ENCODE data around the gene FOXC2. TPM values are rescaled to one million over a fixed set of nuclear protein-coding genes. Genes with fewer than 3 reads are reported as not detected.

The FOXC2 gene
- total and polyA plus RNA-seq, 9 of the 15 experiments (the other 6 are each of a cell fraction or from before 2014, with no cell fraction given): 0.01 to 0.11 (median 0.10) TPM; not detected in 5

GRCh38 chr16:86563469-86564345, 2.9 kb upstream of the FOXC2 start (continued):
- peak; percentile 99 to 100 (median 100) for TF ChIP-seq CTCF (IDR thresholded peaks at IDR 0.05 in 2 of 3, conservative IDR thresholded peaks at IDR 0.05 in 1 of 3; ENCODE audit: insufficient read depth in 2 of 3, low read depth in 1 of 3, low read length in 3 of 3)
- TF ChIP-seq BCOR (IDR thresholded peaks at IDR 0.05): no peak
- no peak for TF ChIP-seq ELF2 (CRISPR knock-in tag; IDR thresholded peaks at IDR 0.05)
- TF ChIP-seq ESRRA (IDR thresholded peaks at IDR 0.05; ENCODE audit: borderline replicate concordance, low read depth): peak; percentile 29; the same call in 1 of the 2 replicates
- peak; percentile 40; the same call in 1 of the 2 replicates for TF ChIP-seq L3MBTL2 (IDR thresholded peaks at IDR 0.05)
- 0 out of 2 replicates have a peak, but pooled peaks have one; percentile 27 for TF ChIP-seq JUND (IDR thresholded peaks at IDR 0.05; ENCODE audit: borderline replicate concordance, low read depth, low read length)
- no peak for TF ChIP-seq JUND (tag; IDR thresholded peaks at IDR 0.05; ENCODE audit: borderline replicate concordance, low read depth, low read length)
- TF ChIP-seq ATF3 (IDR thresholded peaks at IDR 0.05): no peak
- no peak for TF ChIP-seq ATF3 (CRISPR knock-in tag; conservative IDR thresholded peaks at IDR 0.05)
